ENCODE data around the gene ZNF254. TPM values are rescaled to one million over a fixed set of nuclear protein-coding genes. Genes with fewer than 3 reads are reported as not detected.

The ZNF254 gene
- total RNA-seq, 3 donors from 2014 or later (not counting 1 experiment from before 2014, with no cell fraction given): 16.7 to 20.5 (median 19.8) TPM

DNA sequence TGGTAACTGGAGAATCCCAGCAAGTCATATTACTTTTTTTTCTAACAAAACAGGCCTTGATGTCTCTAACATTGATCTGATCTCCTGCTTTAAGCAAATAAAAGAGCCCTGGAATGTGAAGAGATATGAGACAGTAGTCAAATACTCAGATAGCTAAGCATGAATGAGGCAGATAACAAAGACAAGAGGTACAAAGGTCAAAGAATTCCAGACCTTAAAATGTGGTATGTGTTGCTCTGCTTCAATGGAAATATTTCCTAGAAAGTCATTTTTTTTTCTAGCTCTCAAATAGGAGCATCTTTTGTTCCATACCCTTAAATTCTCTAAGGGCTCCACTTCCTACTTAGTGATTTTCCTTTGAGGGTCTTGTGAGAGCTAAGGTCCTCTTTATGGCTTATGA is 54.6 kb downstream of the ZNF254 start:
- Mint-ChIP-seq H3K4me3 (no peak overlapping the region), H3K4me1 (no peaks in the 10 kb centered on the region), H3K36me3 (peaks cover 41% of the 10 kb centered on the region), H3K27ac (no peak overlapping the region), H3K27me3 (ENCODE audit: low read depth in 2 of 2) (no peaks in the 10 kb centered on the region), H3K9me3 (peaks cover 8 to 22% of the 10 kb centered on the region in 2 donors)
- Histone ChIP-seq H3K4me3 (ENCODE audit: low read length) (no peak overlapping the region), H3K36me3 (ENCODE audit: control insufficient read depth, insufficient read depth, low read length) (no peaks in the 10 kb centered on the region), H3K9me3 (ENCODE audit: control insufficient read depth, insufficient read depth, low read length) (peaks cover 48% of the 10 kb centered on the region), H3K27me3 (ENCODE audit: control insufficient read depth, insufficient read depth, low read length) (no peaks in the 10 kb centered on the region), H3K4me1 (ENCODE audit: control insufficient read depth, insufficient read depth, low read length) (no peaks in the 10 kb centered on the region), H3K27ac (ENCODE audit: low read length) (no peak overlapping the region)
- DNase-seq (no peak), ATAC-seq (no peak)
- intact Hi-C loops (cut with micrococcal nuclease): no loop called here
- TF ChIP-seq, protein P1, sequence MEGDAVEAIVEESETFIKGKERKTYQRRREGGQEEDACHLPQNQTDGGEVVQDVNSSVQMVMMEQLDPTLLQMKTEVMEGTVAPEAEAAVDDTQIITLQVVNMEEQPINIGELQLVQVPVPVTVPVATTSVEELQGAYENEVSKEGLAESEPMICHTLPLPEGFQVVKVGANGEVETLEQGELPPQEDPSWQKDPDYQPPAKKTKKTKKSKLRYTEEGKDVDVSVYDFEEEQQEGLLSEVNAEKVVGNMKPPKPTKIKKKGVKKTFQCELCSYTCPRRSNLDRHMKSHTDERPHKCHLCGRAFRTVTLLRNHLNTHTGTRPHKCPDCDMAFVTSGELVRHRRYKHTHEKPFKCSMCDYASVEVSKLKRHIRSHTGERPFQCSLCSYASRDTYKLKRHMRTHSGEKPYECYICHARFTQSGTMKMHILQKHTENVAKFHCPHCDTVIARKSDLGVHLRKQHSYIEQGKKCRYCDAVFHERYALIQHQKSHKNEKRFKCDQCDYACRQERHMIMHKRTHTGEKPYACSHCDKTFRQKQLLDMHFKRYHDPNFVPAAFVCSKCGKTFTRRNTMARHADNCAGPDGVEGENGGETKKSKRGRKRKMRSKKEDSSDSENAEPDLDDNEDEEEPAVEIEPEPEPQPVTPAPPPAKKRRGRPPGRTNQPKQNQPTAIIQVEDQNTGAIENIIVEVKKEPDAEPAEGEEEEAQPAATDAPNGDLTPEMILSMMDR (IDR thresholded peaks at IDR 0.05): no peak

DNA sequence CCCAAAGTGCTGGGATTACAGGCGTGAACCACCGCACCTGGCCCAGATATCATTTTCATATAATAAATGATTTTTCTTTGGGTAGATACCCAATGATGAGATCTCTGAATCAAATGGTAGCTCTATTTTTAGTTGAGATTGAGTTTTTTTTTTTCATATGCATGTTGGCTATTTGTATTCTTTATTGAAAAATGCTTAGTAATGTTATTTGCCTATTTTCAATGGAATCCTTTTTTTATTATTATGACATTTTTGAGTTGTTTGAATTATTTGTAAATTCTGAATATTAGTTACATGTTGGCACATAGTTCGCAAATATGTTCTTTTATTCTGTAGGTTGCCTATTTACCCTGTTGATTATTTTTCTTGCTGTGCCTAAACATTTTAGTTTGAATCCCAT is 55.8 kb downstream of the ZNF254 start:
- Histone ChIP-seq H3K9me3 (ENCODE audit: control insufficient read depth, insufficient read depth, low read length) (peaks cover 40% of the 10 kb centered on the region), H3K36me3 (ENCODE audit: control insufficient read depth, insufficient read depth, low read length) (no peaks in the 10 kb centered on the region), H3K4me1 (ENCODE audit: control insufficient read depth, insufficient read depth, low read length) (no peaks in the 10 kb centered on the region), H3K27me3 (ENCODE audit: control insufficient read depth, insufficient read depth, low read length) (no peaks in the 10 kb centered on the region), H3K27ac (ENCODE audit: low read length) (no peak overlapping the region), H3K4me3 (ENCODE audit: low read length) (no peak overlapping the region)
- Mint-ChIP-seq H3K4me1 (no peaks in the 10 kb centered on the region), H3K4me3 (no peak overlapping the region), H3K9me3 (peaks cover 6 to 23% of the 10 kb centered on the region in 2 donors), H3K27ac (no peak overlapping the region), H3K36me3 (peaks cover 34% of the 10 kb centered on the region), H3K27me3 (ENCODE audit: low read depth in 2 of 2) (no peaks in the 10 kb centered on the region)
- no CpG with 5 or more reads among the region's 3 CpGs for WGBS (ENCODE audit: insufficient coverage)
- TF ChIP-seq, protein P1 (IDR thresholded peaks at IDR 0.05): no peak
- DNase-seq (no peak), ATAC-seq (no peak)
- intact Hi-C loops (cut with micrococcal nuclease): no loop called here

DNA sequence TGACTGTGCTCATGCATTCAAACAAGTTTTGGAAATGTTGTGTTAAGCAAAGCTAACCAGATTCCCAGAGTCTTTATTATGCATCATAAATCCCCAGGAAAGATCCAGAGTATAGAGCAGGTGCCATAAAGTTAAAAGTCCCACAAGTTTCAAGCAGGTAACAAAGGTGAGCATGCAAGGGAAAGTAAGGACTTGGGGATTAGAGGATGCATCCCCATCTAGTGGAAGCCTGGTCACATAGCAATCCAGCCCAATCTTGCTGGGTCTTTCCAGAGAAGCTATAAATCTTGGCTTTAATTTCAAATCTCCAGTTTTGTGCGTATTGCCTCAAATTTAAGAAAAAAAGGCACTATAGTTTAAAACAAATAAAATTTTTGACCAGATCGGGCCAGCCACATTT is 72.7 kb downstream of the ZNF254 start:
- no peaks in the 10 kb centered on the region for H3K4me1 ChIP-seq (ENCODE audit: control insufficient read depth, insufficient read depth, low read length)
- no peaks in the 10 kb centered on the region for H3K27me3 ChIP-seq (ENCODE audit: control insufficient read depth, insufficient read depth, low read length)
- ATAC-seq: no peak
- 89% methylated on average over 2 of the region's 2 CpGs for WGBS (ENCODE audit: insufficient coverage)
- H3K36me3 Mint-ChIP-seq: peaks cover 35% of the 10 kb centered on the region
- H3K27ac ChIP-seq (ENCODE audit: low read length): no peak overlapping the region
- no peak for DNase-seq
- TF ChIP-seq, protein P1 (IDR thresholded peaks at IDR 0.05): no peak
- H3K4me3 Mint-ChIP-seq: no peak overlapping the region
- H3K9me3 ChIP-seq (ENCODE audit: control insufficient read depth, insufficient read depth, low read length): peaks cover 47% of the 10 kb centered on the region
- no peak overlapping the region for H3K27ac Mint-ChIP-seq
- no peaks in the 10 kb centered on the region for H3K4me1 Mint-ChIP-seq
- intact Hi-C loops (cut with micrococcal nuclease): no loop called here
- H3K27me3 Mint-ChIP-seq (ENCODE audit: low read depth in 2 of 2): no peaks in the 10 kb centered on the region
- H3K4me3 ChIP-seq (ENCODE audit: low read length): no peak overlapping the region
- no peaks in the 10 kb centered on the region for H3K36me3 ChIP-seq (ENCODE audit: control insufficient read depth, insufficient read depth, low read length)
- H3K9me3 Mint-ChIP-seq: peaks cover 16 to 27% of the 10 kb centered on the region in 2 donors

DNA sequence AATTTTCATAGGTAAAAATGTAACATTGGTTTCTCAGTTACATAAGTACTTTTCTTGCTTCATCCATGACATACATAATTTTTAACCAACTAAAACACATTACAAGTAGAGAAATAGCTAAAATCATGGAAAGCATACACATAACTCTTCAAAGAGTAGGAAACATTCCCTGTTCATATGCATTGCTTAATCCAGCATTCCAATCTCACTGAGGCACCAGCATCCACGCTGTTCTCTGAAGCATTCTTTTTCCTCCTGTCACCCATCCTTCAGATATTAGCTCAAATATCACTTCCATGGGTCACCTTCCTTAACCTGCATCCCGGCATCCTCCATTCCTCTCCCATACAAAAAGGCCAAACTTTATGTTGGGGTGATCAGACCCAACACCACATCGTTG is 79.1 kb downstream of the ZNF254 start:
- Histone ChIP-seq H3K36me3 (ENCODE audit: control insufficient read depth, insufficient read depth, low read length) (no peaks in the 10 kb centered on the region), H3K27me3 (ENCODE audit: control insufficient read depth, insufficient read depth, low read length) (no peaks in the 10 kb centered on the region), H3K27ac (ENCODE audit: low read length) (no peak overlapping the region), H3K9me3 (ENCODE audit: control insufficient read depth, insufficient read depth, low read length) (peaks cover 26% of the 10 kb centered on the region), H3K4me1 (ENCODE audit: control insufficient read depth, insufficient read depth, low read length) (no peaks in the 10 kb centered on the region), H3K4me3 (ENCODE audit: low read length) (no peak overlapping the region)
- no peak for ATAC-seq
- TF ChIP-seq, protein P1 (IDR thresholded peaks at IDR 0.05): no peak
- Mint-ChIP-seq H3K9me3 (peaks cover 28 to 29% of the 10 kb centered on the region in 2 donors), H3K27me3 (ENCODE audit: low read depth in 2 of 2) (no peaks in the 10 kb centered on the region), H3K4me1 (no peaks in the 10 kb centered on the region), H3K27ac (no peak overlapping the region), H3K4me3 (no peak overlapping the region), H3K36me3 (peaks cover 30% of the 10 kb centered on the region)
- WGBS (ENCODE audit: insufficient coverage): 88% methylated on average over 3 of the region's 3 CpGs
- DNase-seq: no peak
- intact Hi-C loops (cut with micrococcal nuclease): no loop called here
